Ishikawa (cell line): ENCODE measurements around the gene ZNF157.

Experiments
- FOXM1 ChIP-seq: IDR thresholded peaks from 2 replicates; pipeline ENCODE4 v1.6.1; 2012; ENCODE audit warnings: low read depth, borderline replicate concordance
- USF1 ChIP-seq: IDR thresholded peaks from 2 replicates; pipeline ENCODE4 v1.6.1; 2012
- TF ChIP-seq, protein P1 (sequence below): IDR thresholded peaks from 2 replicates; pipeline ENCODE4 v1.6.1; 2012; ENCODE audit warnings: low read depth, mild to moderate bottlenecking

- TF ChIP-seq USF1 (no peak), FOXM1 (no peak)
- TF ChIP-seq, protein P1, sequence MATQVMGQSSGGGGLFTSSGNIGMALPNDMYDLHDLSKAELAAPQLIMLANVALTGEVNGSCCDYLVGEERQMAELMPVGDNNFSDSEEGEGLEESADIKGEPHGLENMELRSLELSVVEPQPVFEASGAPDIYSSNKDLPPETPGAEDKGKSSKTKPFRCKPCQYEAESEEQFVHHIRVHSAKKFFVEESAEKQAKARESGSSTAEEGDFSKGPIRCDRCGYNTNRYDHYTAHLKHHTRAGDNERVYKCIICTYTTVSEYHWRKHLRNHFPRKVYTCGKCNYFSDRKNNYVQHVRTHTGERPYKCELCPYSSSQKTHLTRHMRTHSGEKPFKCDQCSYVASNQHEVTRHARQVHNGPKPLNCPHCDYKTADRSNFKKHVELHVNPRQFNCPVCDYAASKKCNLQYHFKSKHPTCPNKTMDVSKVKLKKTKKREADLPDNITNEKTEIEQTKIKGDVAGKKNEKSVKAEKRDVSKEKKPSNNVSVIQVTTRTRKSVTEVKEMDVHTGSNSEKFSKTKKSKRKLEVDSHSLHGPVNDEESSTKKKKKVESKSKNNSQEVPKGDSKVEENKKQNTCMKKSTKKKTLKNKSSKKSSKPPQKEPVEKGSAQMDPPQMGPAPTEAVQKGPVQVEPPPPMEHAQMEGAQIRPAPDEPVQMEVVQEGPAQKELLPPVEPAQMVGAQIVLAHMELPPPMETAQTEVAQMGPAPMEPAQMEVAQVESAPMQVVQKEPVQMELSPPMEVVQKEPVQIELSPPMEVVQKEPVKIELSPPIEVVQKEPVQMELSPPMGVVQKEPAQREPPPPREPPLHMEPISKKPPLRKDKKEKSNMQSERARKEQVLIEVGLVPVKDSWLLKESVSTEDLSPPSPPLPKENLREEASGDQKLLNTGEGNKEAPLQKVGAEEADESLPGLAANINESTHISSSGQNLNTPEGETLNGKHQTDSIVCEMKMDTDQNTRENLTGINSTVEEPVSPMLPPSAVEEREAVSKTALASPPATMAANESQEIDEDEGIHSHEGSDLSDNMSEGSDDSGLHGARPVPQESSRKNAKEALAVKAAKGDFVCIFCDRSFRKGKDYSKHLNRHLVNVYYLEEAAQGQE, result no peak
Observed at GRCh38 chrX:47446971-47447370, 76.6 kb downstream of the ZNF157 start.
